HG03175 (cell line): ENCODE data around the gene SEMA7A.

Experiments used
- ATAC-seq: cut with Tn5 transposase; IDR thresholded peaks from one replicate; pipeline ENCODE4 v1.9.1; 2021; ENCODE audit warnings: mild to moderate bottlenecking, moderate library complexity; ENCODE audit not compliant: unreplicated experiment

Gene SEMA7A

GRCh38 chr15:74431116-74431515 lies 2.6 kb downstream of the SEMA7A start:
- ATAC-seq = no peak

GRCh38 chr15:74430510-74430951 lies 3.2 kb downstream of the SEMA7A start:
- no peak for ATAC-seq

GRCh38 chr15:74429781-74430400 lies 3.9 kb downstream of the SEMA7A start:
- no peak for ATAC-seq

- ATAC-seq = no peak
Observed at GRCh38 chr15:74428970-74429780, 4.6 kb downstream of the SEMA7A start.

- no peak for ATAC-seq
Observed at GRCh38 chr15:74428442-74428787, 5.3 kb downstream of the SEMA7A start.

- no peak for ATAC-seq
Observed at GRCh38 chr15:74427607-74428441, 5.9 kb downstream of the SEMA7A start.

- ATAC-seq = no peak
Observed at GRCh38 chr15:74426404-74427281, 7.1 kb downstream of the SEMA7A start.

- no peak for ATAC-seq
Observed at GRCh38 chr15:74425630-74426029, 8.1 kb downstream of the SEMA7A start.

- ATAC-seq = no peak
Observed at GRCh38 chr15:74424901-74425528, 8.7 kb downstream of the SEMA7A start.

- no peak for ATAC-seq
Observed at GRCh38 chr15:74423431-74424257, 10.1 kb downstream of the SEMA7A start.

- ATAC-seq = no peak
Observed at GRCh38 chr15:74422652-74423430, 10.9 kb downstream of the SEMA7A start.

- no peak for ATAC-seq
Observed at GRCh38 chr15:74422265-74422651, 11.5 kb downstream of the SEMA7A start.

- no peak for ATAC-seq
Observed at GRCh38 chr15:74421302-74422245, 12.2 kb downstream of the SEMA7A start.

GRCh38 chr15:74420193-74420905 lies 13.4 kb downstream of the SEMA7A start:
- peak; percentile 40 for ATAC-seq

- ATAC-seq = no peak
Observed at GRCh38 chr15:74419432-74419831, 14.3 kb downstream of the SEMA7A start.

- ATAC-seq = no peak
Observed at GRCh38 chr15:74418575-74419338, 15.0 kb downstream of the SEMA7A start.
